Natural killer cell (primary cell): ENCODE results near the gene HS6ST2. TPM values are rescaled to one million over a fixed set of nuclear protein-coding genes. Genes with fewer than 3 reads are reported as not detected.

Experiments used
- ATAC-seq, 3 donors: fragments of 150-1000 bp in 2 of 3; fragments of 200-7000 bp in 1 of 3; cut with Tn5 transposase; 1 replicate in 1 of 3; 2 replicates in 2 of 3; pipeline ENCODE4 v1.10.0; 2021; ENCODE audit warnings: mild to moderate bottlenecking in 2 of 3, moderate library complexity in 2 of 3
- DNase-seq, 2 donors: peaks; one replicate each; pipeline versions ENCODE4 v3.0.0 to v3.0.0-alpha.2; 2013 to 2021; ENCODE audit warnings: mixed read lengths in 1 of 2
- H3K27ac ChIP-seq: one replicate; pipeline ENCODE4 v1.5.1; 2013; ENCODE audit warnings: mild to moderate bottlenecking, low read length
- H3K27me3 ChIP-seq: one replicate; pipeline ENCODE4 v1.6.1; 2013; ENCODE audit warnings: low read length; ENCODE audit not compliant: control insufficient read depth, insufficient read depth
- H3K36me3 ChIP-seq: one replicate; pipeline ENCODE4 v1.6.1; 2013; ENCODE audit warnings: low read length; ENCODE audit not compliant: control insufficient read depth, insufficient read depth
- H3K4me1 ChIP-seq: one replicate; pipeline ENCODE4 v1.6.1; 2013; ENCODE audit warnings: low read length; ENCODE audit not compliant: control insufficient read depth, insufficient read depth
- H3K4me3 ChIP-seq: one replicate; pipeline ENCODE4 v1.5.1; 2013; ENCODE audit warnings: low read length
- H3K9me3 ChIP-seq: one replicate; pipeline ENCODE4 v1.6.1; 2013; ENCODE audit warnings: low read length; ENCODE audit not compliant: control insufficient read depth, insufficient read depth
- H3K27ac Mint-ChIP-seq, 2 donors: one replicate each; pipeline ENCODE4 v1.8.0; 2022; ENCODE audit warnings: mild to moderate bottlenecking in 2 of 2, mixed read lengths in 2 of 2, moderate library complexity in 1 of 2
- H3K27me3 Mint-ChIP-seq, 2 donors: one replicate each; pipeline ENCODE4 v1.8.0; 2022; ENCODE audit warnings: low read depth in 2 of 2, mixed read lengths in 2 of 2
- H3K36me3 Mint-ChIP-seq: one replicate; pipeline ENCODE4 v1.8.0; 2022; ENCODE audit warnings: mixed read lengths
- H3K4me1 Mint-ChIP-seq, 2 donors: one replicate each; pipeline ENCODE4 v1.8.0; 2022; ENCODE audit warnings: mixed read lengths in 2 of 2
- H3K4me3 Mint-ChIP-seq: one replicate; pipeline ENCODE4 v1.8.0; 2022; ENCODE audit warnings: mild to moderate bottlenecking, moderate library complexity, mixed read lengths
- H3K9me3 Mint-ChIP-seq, 2 donors: one replicate each; pipeline ENCODE4 v1.8.0; 2022; ENCODE audit warnings: mixed read lengths in 2 of 2
- CTCF ChIP-seq: fragments of 200-600 bp; IDR thresholded peaks from one replicate; pipeline ENCODE4 v1.8.0; 2022; ENCODE audit warnings: antibody characterized with exemption
- WGBS: methylation state at CpG from one replicate; pipeline ENCODE4 v1.1.7; 2013; ENCODE audit warnings: missing lambda C conversion rate; ENCODE audit not compliant: insufficient coverage; 5-methylcytosine and 5-hydroxymethylcytosine counted together
- intact Hi-C: fragments of 100-400 bp; cut with micrococcal nuclease; formaldehyde crosslinking; loops from one replicate; pipeline ENCODE4 v1.14.2; 2022
- total RNA-seq, 4 donors: library from RNA; stranded (reverse); fragments of 120-200 nt in 1 of 4; gene quantifications; one replicate each; pipeline versions ENCODE4 v1.2.3 to v1.2.4, GENCODE V29; 2013 to 2022

HS6ST2 gene
- total RNA-seq, 3 donors from 2014 or later (not counting 1 experiment from before 2014, with no cell fraction given), result not detected

DNA sequence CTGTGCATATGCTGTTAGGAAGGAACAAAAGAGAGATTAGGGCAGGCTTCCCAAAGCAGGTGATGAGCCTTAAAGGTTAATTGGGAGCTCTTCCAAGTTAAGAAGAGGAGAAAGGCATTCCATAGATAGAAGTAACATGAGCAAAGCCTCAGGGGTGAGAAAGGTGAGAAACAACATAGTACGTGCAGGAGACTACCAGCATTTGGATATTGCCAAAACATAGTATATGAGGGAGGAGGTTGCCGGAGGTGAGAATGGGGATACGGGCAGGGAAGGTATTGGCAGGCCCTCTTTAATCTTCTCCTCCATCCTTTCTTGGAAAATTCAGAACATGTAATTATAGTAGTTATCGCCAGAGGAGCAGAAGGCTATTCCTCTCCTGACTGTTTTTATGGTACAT lies 373.5 kb downstream of the HS6ST2 start:
- Mint-ChIP-seq H3K4me3 (no peak overlapping the region), H3K9me3 (no peaks in the 10 kb centered on the region), H3K27ac (no peak overlapping the region), H3K4me1 (no peaks in the 10 kb centered on the region), H3K27me3 (peaks cover 12 to 59% of the 10 kb centered on the region in 2 donors), H3K36me3 (no peaks in the 10 kb centered on the region)
- no peak for TF ChIP-seq CTCF
- Histone ChIP-seq H3K36me3 (no peaks in the 10 kb centered on the region), H3K4me3 (no peak overlapping the region), H3K27ac (no peak overlapping the region), H3K27me3 (no peaks in the 10 kb centered on the region), H3K4me1 (no peaks in the 10 kb centered on the region), H3K9me3 (no peaks in the 10 kb centered on the region)
- 100% methylated on average over 2 of the region's 4 CpGs for WGBS
- DNase-seq, result no peak
- no peak for ATAC-seq
- intact Hi-C loops, result no loop called here

- intact Hi-C loops, result no loop called here
Measured at GRCh38 chrX:132576939-132577338, 381.5 kb downstream of the HS6ST2 start.

More at GRCh38 chrX:132576939-132577338, 381.5 kb downstream of the HS6ST2 start:
- TF ChIP-seq CTCF, result no peak
- Mint-ChIP-seq H3K9me3 (no peaks in the 10 kb centered on the region), H3K4me1 (no peaks in the 10 kb centered on the region), H3K4me3 (no peak overlapping the region), H3K36me3 (no peaks in the 10 kb centered on the region), H3K27ac (no peak overlapping the region), H3K27me3 (peaks cover 6 to 14% of the 10 kb centered on the region in 2 donors)
- no peak for DNase-seq
- Histone ChIP-seq H3K4me3 (no peak overlapping the region), H3K9me3 (no peaks in the 10 kb centered on the region), H3K4me1 (no peaks in the 10 kb centered on the region), H3K36me3 (no peaks in the 10 kb centered on the region), H3K27me3 (no peaks in the 10 kb centered on the region), H3K27ac (no peak overlapping the region)
- WGBS, result 100% methylated on average over 1 of the region's 2 CpGs
- ATAC-seq, result no peak

Other genes with a start within 250 kb of the HS6ST2 start
- not detected for gene USP26, start 138.5 kb upstream of the HS6ST2 start, total RNA-seq